ENCODE data around the gene ZNF709.
"Not testable (repeated sequence)": the region's sequence is repeated elsewhere in the genome, so short reads cannot be mapped to it uniquely, and the experiment has no call there.

Gene ZNF709

DNA sequence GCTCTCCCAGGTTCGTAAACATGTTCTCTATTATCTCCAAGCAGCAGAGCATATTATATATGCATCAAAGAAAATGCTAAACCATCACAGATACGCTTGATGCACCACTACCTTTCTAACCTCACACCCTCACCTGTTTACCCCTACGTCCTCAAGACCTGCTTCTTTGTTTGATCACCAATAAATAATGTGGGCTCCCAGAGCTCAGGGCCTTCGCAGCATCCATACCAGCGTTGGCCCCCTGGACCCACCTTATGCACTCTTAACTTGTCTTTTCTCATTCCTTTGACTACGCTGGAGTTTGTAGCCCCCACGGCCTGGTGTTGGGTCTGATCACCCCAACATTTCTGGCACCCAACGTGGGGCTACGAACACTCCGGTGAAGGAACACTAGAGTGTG lies 33.8 kb downstream of the ZNF709 start:
- DNase-seq (ENCODE audit: low read depth) = no peak

DNA sequence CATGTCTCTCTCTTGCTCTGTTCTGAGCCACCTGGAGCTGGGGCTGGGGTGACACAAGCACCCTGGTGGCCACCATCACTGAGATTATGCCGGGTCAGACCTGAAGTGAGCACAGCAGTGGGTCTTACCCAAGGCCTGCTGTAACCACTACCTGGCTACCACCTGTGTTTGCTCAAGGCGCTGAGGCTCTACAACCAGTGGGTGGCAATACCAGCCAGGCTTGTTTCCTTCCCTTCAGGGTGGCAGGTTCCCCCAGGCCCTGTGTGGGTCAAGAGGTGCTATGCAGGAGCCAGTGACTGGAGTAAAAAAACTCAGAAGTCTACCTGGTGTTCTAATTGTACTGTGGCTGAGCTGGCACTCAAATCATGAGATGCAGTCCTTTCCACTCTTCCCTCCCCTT lies 35.8 kb downstream of the ZNF709 start:
- no peak for DNase-seq (ENCODE audit: low read depth)

DNA sequence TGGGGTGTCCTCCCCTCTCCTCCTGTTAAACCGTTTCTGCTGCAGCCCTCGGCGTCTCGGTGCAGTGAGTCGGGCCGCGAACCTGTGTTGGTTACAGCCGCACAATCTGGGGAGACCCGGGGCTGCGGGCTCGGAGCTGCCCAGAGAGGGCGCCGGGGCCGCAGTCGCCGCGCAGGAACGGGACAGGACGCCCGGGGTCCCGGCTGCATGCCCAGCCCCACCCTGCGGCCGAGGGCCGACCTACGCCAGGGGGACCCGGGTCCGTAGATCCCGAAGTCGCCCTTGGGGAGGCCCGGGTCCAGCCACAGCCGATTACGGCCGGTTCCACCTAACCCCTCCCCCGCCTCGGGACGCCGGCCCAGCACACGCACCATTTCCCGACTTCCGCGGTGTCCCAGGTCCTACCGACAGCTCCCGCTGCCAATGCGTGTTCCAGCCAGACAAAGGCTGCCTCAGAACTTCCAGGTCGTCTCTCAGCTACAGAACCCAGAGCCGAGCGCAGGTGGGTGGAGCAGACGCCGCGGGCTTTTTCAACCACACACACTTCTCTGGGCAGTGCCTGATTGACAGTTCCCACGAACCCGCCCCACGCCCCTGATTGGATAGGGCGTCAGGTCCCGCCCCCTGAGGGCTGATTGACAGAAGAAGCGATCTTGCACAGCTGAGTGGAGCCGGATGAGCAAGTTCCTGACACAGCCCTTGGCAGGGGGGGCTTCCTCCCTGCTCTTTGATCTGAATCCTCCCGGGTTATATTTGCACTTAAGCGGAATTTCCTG lies 43.9 kb downstream of the ZNF709 start, which contains the start of gene ZNF443:
TSS of gene ZNF443 (minus strand) at position 481 of the 776 bp plus-strand sequence. CDS start at position 374, 107 bp downstream.
- peak; percentile 91 for DNase-seq (ENCODE audit: low read depth)

DNA sequence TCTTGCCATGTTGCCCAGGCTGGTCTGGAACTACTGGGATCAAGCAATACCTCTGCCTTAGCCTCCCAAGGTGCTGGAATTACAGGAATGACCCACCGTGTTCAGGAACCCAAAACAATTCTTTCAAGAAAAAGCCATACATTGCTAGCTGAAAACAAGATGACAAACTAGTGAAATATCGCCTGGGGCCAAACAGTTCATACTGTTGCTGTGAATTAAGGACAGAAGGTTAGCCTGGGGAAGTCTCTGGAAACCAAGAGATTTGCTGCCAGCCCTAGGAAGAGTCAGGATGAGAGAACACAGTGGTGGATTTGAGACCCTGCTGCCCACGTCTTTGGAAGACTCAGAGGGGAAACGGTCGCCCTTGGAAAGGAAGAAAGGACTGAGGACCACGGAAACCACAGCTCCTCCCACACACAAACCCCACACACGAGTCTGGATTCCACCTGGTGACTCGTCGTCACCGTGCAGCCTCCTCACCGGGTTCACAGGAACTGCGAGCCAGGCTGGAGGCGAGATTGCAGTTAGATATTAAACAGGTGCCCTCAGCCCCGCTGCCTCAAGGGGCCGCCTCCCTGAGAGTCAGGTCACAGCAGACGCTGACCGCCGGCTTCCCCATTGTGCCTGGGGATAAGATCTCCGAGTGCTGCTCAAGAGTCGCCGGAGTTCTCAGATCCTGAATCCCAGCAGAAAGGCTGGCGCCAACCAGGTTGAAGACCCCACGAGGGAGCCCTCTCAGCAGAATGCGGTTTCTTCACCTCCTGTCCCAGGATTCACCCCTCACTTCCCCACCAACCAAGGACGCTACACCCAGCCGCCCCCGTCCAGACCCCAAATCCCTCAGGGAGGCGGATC lies 44.7 kb downstream of the ZNF709 start:
- peak; percentile 1 for DNase-seq (ENCODE audit: low read depth)

DNA sequence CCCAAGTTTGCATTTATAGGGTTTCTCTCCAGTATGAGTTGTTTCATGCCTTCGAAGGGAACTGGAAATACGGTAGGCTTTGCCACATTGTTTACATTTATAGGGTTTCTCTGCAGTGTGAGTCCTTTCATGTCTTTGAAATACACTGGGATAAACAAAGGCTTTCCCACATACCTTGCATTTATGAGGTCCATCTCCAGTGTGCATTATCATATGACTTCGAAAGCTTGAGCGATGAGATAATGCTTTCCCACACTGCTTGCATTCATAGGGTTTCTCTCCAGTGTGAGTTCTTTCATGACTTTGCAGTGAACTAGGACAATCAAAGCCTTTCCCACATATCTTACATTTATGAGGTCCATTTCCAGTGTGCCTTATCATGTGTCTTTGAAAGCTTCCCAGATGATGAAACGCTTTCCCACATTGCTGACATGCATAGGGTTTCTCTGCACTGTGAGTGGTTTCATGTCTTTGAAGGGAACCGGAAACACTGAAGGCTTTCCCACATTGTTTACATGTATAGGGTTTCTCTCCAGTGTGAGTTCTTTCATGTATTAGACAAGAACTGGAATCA lies 53.8 kb downstream of the ZNF709 start:
- DNase-seq (ENCODE audit: low read depth) = not testable (repeated sequence)

DNA sequence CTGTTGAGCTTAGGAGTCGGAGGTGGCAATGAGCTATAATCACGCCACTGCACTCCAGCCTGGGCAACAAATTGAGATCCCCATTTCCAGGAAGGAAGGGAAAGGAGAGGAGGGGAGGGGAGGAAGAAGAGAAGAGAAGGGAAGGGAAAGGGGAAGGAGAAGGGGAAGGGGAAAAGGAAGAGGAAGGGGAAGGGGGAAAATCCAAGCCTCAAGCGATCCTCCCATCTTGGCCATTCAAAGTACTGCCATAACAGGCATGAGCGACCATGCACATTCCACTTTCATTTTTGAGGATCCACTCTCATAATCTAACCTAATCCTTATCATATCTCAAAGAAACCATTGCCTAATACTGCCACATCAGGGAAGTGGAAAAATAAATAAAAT lies 58.7 kb downstream of the ZNF709 start:
- no peak for DNase-seq (ENCODE audit: low read depth)

DNA sequence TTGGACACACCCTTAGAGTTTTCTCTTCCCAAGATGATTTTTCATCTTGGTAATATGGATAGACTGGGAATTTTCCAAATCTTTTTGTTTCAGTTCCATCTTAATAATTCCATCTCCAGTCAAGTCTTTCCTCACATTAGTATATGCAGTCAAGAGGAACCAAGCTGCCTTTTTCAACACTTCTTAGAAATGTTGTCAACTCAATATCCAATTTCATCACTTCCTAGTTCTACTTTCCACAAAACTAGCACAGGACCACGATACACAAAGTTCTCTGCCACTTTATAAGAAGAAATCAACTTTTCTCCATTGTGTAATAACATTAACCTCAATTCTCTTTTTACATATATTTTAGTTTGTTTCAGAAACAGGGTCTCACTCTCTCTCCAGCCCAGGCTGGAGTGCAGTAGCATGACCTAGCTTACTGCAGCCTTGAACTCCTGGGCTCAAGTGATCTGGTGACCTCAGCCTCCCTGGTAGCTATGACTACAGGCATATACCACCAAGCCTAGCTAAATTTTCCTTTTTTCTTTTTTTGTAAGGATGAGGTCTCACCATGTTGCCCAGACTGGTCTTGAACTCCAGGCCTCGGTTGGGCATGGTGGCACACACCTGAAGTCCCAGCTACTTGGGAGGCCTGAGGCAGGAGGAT lies 59.3 kb downstream of the ZNF709 start:
- DNase-seq (ENCODE audit: low read depth) = no peak

DNA sequence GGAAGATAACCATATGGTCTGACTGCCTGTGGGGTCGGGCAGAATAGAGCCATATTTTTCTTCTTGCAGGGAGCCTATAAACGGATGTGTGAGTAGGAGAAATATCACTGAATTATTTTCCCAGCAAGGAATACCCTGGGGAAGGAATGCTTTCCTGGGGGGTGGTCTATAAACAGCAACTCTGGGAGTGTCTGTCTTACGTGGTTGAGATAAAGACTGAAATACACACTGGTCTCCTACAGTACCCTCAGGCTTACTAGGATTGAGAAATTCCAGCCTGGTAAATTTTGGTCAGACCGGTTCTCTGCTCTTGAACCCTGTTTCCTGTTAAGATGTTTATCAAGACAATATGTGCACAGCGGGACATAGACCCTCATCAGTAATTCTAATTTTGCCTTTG lies 67.3 kb downstream of the ZNF709 start:
- not testable (repeated sequence) for DNase-seq (ENCODE audit: low read depth)

DNA sequence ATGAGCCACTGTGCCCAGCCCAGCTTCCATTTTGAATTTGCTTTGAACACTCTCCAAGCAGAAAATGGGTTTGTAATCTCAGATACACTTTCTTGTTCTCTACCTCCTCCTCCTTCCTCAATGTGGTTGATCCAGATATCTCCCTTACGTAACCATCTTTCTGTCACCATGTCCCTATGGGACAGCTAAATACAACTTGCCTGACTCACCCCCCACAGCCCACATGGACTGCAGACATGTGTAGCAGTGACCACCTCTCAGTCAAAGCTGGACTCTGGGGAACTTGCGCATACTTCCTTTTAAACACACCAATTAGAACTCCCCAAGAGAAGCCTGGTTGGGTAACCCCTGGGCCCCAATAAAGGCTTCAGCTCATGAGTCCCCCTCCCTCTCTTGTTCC lies 72.7 kb downstream of the ZNF709 start:
- DNase-seq (ENCODE audit: low read depth) = no peak
